ENCODE results near the gene TNNT2.

- TF ChIP-seq CTCF (IDR thresholded peaks at IDR 0.05) = no peak
- no peak for TF ChIP-seq POLR2A (IDR thresholded peaks at IDR 0.05)
These were observed 14.6 kb downstream of the TNNT2 start for GRCh38 chr1:201362906-201363305.
